Stromal cell of bone marrow (primary cell): ENCODE results near the gene SLC4A2.

Source experiments
- DNase-seq: peaks from one replicate; pipeline ENCODE4 v3.0.0-alpha.2; 2012; ENCODE audit warnings: low read depth

The SLC4A2 gene

GRCh38 chr7:151080067-151080521 lies 20.7 kb downstream of the SLC4A2 start:
- DNase-seq, result no peak

GRCh38 chr7:151080522-151081169 lies 21.3 kb downstream of the SLC4A2 start, which contains the start of gene FASTK:
Gene FASTK (minus strand): TSS chr7:151080809. CDS start chr7:151080766, 43 bp downstream.
- peak; percentile 89 for DNase-seq

GRCh38 chr7:151081170-151082101 lies 22.0 kb downstream of the SLC4A2 start:
- DNase-seq, result no peak

GRCh38 chr7:151082141-151083070 lies 23.0 kb downstream of the SLC4A2 start:
- no peak for DNase-seq

- DNase-seq, result no peak
Observed at GRCh38 chr7:151083071-151083823, 23.9 kb downstream of the SLC4A2 start, which contains the start of gene TMUB1. Gene TMUB1 (minus strand): TSS chr7:151083493. CDS start chr7:151082563, 930 bp downstream.

GRCh38 chr7:151083824-151084160 lies 24.4 kb downstream of the SLC4A2 start:
- no peak for DNase-seq

GRCh38 chr7:151085329-151085690 lies 25.9 kb downstream of the SLC4A2 start:
- no peak for DNase-seq

- DNase-seq, result no peak
Observed at GRCh38 chr7:151085691-151086620, 26.6 kb downstream of the SLC4A2 start, which contains the start of gene AGAP3. Gene AGAP3 (plus strand): TSS chr7:151086475. CDS start chr7:151086742, 267 bp downstream.

- DNase-seq, result no peak
Observed at GRCh38 chr7:151086802-151087244, 27.4 kb downstream of the SLC4A2 start.

GRCh38 chr7:151087245-151088018 lies 28.0 kb downstream of the SLC4A2 start:
- DNase-seq, result no peak

GRCh38 chr7:151088019-151088855 lies 28.8 kb downstream of the SLC4A2 start:
- no peak for DNase-seq

GRCh38 chr7:151088856-151089699 lies 29.7 kb downstream of the SLC4A2 start:
- peak; percentile 79 for DNase-seq

GRCh38 chr7:151089893-151090730 lies 30.7 kb downstream of the SLC4A2 start:
- DNase-seq, result no peak

GRCh38 chr7:151091003-151091402 lies 31.6 kb downstream of the SLC4A2 start:
- no peak for DNase-seq

- no peak for DNase-seq
Observed at GRCh38 chr7:151091431-151091830, 32.0 kb downstream of the SLC4A2 start.

GRCh38 chr7:151091988-151092387 lies 32.6 kb downstream of the SLC4A2 start:
- no peak for DNase-seq
